Uterus (tissue), 4 donors: ENCODE measurements around the gene CELF6. TPM values are rescaled to one million over a fixed set of nuclear protein-coding genes. Genes with fewer than 3 reads are reported as not detected.
A peak's percentile ranks its signal among the peaks of the same experiment; 100 is the strongest.

Experiments used
- DNase-seq, 2 donors: peaks; one replicate each; pipeline ENCODE4 v3.0.0-alpha.2; 2019 to 2020
- H3K27ac ChIP-seq, 2 donors: fragments of 200-600 bp; sonication (generic); 1 replicate in 1 of 2; 2 replicates in 1 of 2; pipeline ENCODE4 v1.5.1; 2016 to 2018
- H3K27me3 ChIP-seq, 2 donors: fragments of 200-600 bp; sonication (generic); one replicate each; pipeline ENCODE4 v1.5.1; 2018 to 2019; ENCODE audit warnings: control low read depth in 1 of 2
- H3K36me3 ChIP-seq, 2 donors: fragments of 200-600 bp; sonication (generic); one replicate each; pipeline ENCODE4 v1.5.1; 2019; ENCODE audit warnings: control low read depth in 1 of 2
- H3K4me1 ChIP-seq, 2 donors: fragments of 200-600 bp; sonication (generic); one replicate each; pipeline ENCODE4 v1.5.1; 2018 to 2019; ENCODE audit warnings: control low read depth in 1 of 2
- H3K4me3 ChIP-seq, 2 donors: fragments of 200-600 bp; sonication (generic); 1 replicate in 1 of 2; 2 replicates in 1 of 2; pipeline ENCODE4 v1.5.1; 2018 to 2019; ENCODE audit warnings: mild to moderate bottlenecking in 1 of 2
- H3K9me3 ChIP-seq, 2 donors: fragments of 200-600 bp; sonication (generic); one replicate each; pipeline ENCODE4 v1.5.1; 2019; ENCODE audit warnings: control low read depth in 1 of 2
- CTCF ChIP-seq, 4 experiments: fragments of 200-600 bp in 2 of 4; fragments of 450-650 bp in 2 of 4; sonication (generic) in 2 of 4; IDR thresholded peaks; one replicate each; pipeline ENCODE4 v1.5.1; 2016 to 2019; ENCODE audit warnings: antibody characterized with exemption in 4 of 4, mild to moderate bottlenecking in 2 of 4, moderate library complexity in 1 of 4
- POLR2A ChIP-seq, 2 donors: fragments of 450-650 bp; IDR thresholded peaks; one replicate each; pipeline ENCODE4 v1.6.1; 2016; ENCODE audit warnings: antibody characterized with exemption in 2 of 2, mild to moderate bottlenecking in 1 of 2, moderate library complexity in 1 of 2
- intact Hi-C: fragments of 100-400 bp; cut with DNase I; formaldehyde crosslinking; loops from one replicate; pipeline ENCODE4 v1.15.1; 2023; ENCODE audit warnings: low total_unique reads
- total RNA-seq, 4 donors: library from RNA; depleted of rRNA in 3 of 4; stranded (reverse); fragments of >200 nt in 3 of 4; gene quantifications; one replicate each; pipeline versions ENCODE4 v1.1.0 to v1.2.4, GENCODE V29; 2014 to 2023
- donor health status: DM: yes; HTN: yes; CAD: no.

Gene CELF6
- total RNA-seq, 4 donors from 2014 or later: 1.9 to 12.3 (median 5.6) TPM

- no peaks in the 10 kb centered on the region for H3K4me1 ChIP-seq
- no peaks in the 10 kb centered on the region for H3K27me3 ChIP-seq
- DNase-seq: no peak
- intact Hi-C loops: no loop called here
- H3K4me3 ChIP-seq: no peak overlapping the region
- TF ChIP-seq CTCF (IDR thresholded peaks at IDR 0.05) (no peak), POLR2A (IDR thresholded peaks at IDR 0.05) (no peak)
- no peak overlapping the region for H3K27ac ChIP-seq
- H3K36me3 ChIP-seq: no peaks in the 10 kb centered on the region
- no peaks in the 10 kb centered on the region for H3K9me3 ChIP-seq
Measured at GRCh38 chr15:72313448-72313840, 6.5 kb downstream of the CELF6 start.

GRCh38 chr15:72312605-72313447 lies 7.1 kb downstream of the CELF6 start:
- Histone ChIP-seq H3K4me1 (no peaks in the 10 kb centered on the region), H3K9me3 (no peaks in the 10 kb centered on the region), H3K27me3 (no peaks in the 10 kb centered on the region), H3K4me3 (no peak overlapping the region), H3K36me3 (no peaks in the 10 kb centered on the region), H3K27ac (no peak overlapping the region)
- intact Hi-C loops: no loop called here
- DNase-seq: peak; percentile 30 to 34
- no peak for TF ChIP-seq POLR2A (IDR thresholded peaks at IDR 0.05)
- peak; percentile 40 to 55 (median 48) for TF ChIP-seq CTCF (IDR thresholded peaks at IDR 0.05)

- Histone ChIP-seq H3K4me1 (no peaks in the 10 kb centered on the region), H3K36me3 (no peaks in the 10 kb centered on the region), H3K27me3 (no peaks in the 10 kb centered on the region), H3K4me3 (no peak overlapping the region), H3K9me3 (no peaks in the 10 kb centered on the region), H3K27ac (no peak overlapping the region)
- no peak for TF ChIP-seq POLR2A (IDR thresholded peaks at IDR 0.05)
- TF ChIP-seq CTCF (IDR thresholded peaks at IDR 0.05): no peak
- DNase-seq: no peak
- intact Hi-C loops: no loop called here
Measured at GRCh38 chr15:72307026-72307425, 12.9 kb downstream of the CELF6 start.

- peak in 1 of 2 donors; percentile 22 for DNase-seq
- Histone ChIP-seq H3K4me1 (no peaks in the 10 kb centered on the region), H3K27ac (no peak overlapping the region), H3K9me3 (no peaks in the 10 kb centered on the region), H3K36me3 (no peaks in the 10 kb centered on the region), H3K4me3 (no peak overlapping the region), H3K27me3 (no peaks in the 10 kb centered on the region)
- TF ChIP-seq POLR2A (IDR thresholded peaks at IDR 0.05): no peak
- no peak for TF ChIP-seq CTCF (IDR thresholded peaks at IDR 0.05)
- intact Hi-C loops: no loop called here
Measured at GRCh38 chr15:72306211-72306785, 13.7 kb downstream of the CELF6 start.

GRCh38 chr15:72304596-72304995 lies 15.4 kb downstream of the CELF6 start:
- H3K36me3 ChIP-seq: no peaks in the 10 kb centered on the region
- no peaks in the 10 kb centered on the region for H3K9me3 ChIP-seq
- H3K4me3 ChIP-seq: no peak overlapping the region
- H3K27ac ChIP-seq: no peak overlapping the region
- TF ChIP-seq POLR2A (IDR thresholded peaks at IDR 0.05): no peak
- TF ChIP-seq CTCF (IDR thresholded peaks at IDR 0.05): no peak
- no peaks in the 10 kb centered on the region for H3K4me1 ChIP-seq
- no peaks in the 10 kb centered on the region for H3K27me3 ChIP-seq
- DNase-seq: no peak
- intact Hi-C loops: no loop called here
